Kidney epithelial cell (primary cell): ENCODE results near the gene CTRB1. TPM values are rescaled to one million over a fixed set of nuclear protein-coding genes. Genes with fewer than 3 reads are reported as not detected.

Experiments used
- DNase-seq: peaks from one replicate; pipeline ENCODE4 v3.0.0-alpha.2; 2010; ENCODE audit warnings: low read depth
- H3K27me3 ChIP-seq: 2 replicates; pipeline ENCODE4 v1.6.0; 2011; ENCODE audit warnings: low read length; ENCODE audit not compliant: control insufficient read depth, insufficient read depth
- H3K36me3 ChIP-seq: 2 replicates; pipeline ENCODE4 v1.5.1; 2011; ENCODE audit warnings: low read length; ENCODE audit not compliant: control insufficient read depth, insufficient read depth
- H3K4me3 ChIP-seq: 2 replicates; pipeline ENCODE4 v1.5.1; 2011; ENCODE audit warnings: low read depth, mild to moderate bottlenecking, control low read depth, low read length
- CTCF ChIP-seq: IDR thresholded peaks from 2 replicates; pipeline ENCODE4 v1.5.1; 2011; ENCODE audit warnings: mild to moderate bottlenecking, moderate library complexity, low read length, control low read depth, inconsistent platforms; ENCODE audit not compliant: insufficient read depth, poor library complexity, severe bottlenecking
- total RNA-seq: library from RNA; depleted of rRNA; stranded (reverse); fragments of >200 nt; gene quantifications from 2 replicates; pipeline ENCODE4 v1.2.3, GENCODE V29; 2015

Gene CTRB1
- total RNA-seq, 1 donor from 2014 or later = not detected

DNA sequence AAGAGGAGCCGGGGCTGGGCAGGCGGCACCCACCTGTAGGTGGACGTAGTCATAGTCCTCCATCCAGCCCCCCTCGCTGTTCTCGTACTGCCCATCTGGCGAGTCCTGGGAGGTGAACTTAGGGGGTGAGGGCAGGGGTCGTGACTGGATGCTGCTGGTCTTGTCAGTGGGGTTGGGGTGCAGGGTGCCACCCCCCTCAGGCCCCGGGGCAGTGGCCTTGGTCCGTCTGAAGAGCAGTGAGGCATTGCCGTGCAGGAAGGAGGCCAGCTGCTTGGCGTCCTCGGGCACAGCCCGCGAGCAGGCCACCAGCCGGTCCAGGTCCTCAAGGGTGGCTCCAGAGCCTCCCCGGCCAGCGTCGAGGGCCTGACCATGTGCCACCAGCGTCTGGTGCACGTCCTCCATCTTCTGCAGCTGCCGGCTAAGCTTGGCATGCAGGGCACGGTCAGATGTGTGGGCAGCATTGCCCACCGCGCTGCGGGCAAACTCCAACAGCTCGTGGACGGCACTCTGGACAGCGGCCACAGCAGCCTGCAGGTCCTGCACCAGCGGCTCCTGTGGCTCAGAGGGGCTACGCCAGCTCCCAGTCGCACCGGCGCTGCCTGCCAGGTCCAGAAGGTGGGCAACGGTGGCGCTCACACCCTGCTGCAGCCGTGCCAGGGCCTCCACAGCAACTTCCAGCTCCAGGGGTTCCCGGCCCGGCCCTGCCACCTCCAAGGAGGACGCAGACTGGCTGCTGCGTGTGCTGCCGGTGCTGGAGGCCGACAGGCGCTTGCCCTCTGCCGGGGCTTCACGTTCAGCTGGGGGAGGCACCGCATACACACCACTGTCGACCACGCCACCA lies 16.3 kb downstream of the CTRB1 start:
- H3K4me3 ChIP-seq = no peak overlapping the region
- DNase-seq = no peak
- peaks cover 10% of the 10 kb centered on the region for H3K36me3 ChIP-seq
- TF ChIP-seq CTCF = no peak
- no peaks in the 10 kb centered on the region for H3K27me3 ChIP-seq

DNA sequence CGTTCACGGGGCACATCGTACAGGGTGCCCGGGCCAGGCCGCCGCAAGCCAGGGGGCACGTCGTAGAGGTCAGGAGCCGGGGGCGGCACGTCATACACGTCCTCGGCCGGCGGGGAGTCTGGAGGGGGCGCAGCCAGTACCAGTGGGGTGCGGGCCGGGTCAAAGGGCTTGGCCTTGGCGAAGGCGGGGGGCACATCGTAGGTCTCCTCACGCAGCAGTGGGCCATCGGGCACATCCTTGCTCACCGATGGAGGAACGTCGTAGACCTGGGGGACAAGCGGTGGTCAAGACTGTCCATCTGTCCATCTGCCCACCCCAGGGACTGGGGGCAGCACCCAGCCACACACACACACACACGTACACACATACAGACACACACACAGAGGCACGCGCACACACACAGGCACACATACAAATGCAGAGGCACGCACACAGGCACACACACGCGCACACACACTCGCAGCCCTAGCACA lies 17.0 kb downstream of the CTRB1 start:
- no peak for TF ChIP-seq CTCF
- no peak for DNase-seq
- H3K36me3 ChIP-seq = peaks cover 9% of the 10 kb centered on the region
- H3K4me3 ChIP-seq = no peak overlapping the region
- no peaks in the 10 kb centered on the region for H3K27me3 ChIP-seq

DNA sequence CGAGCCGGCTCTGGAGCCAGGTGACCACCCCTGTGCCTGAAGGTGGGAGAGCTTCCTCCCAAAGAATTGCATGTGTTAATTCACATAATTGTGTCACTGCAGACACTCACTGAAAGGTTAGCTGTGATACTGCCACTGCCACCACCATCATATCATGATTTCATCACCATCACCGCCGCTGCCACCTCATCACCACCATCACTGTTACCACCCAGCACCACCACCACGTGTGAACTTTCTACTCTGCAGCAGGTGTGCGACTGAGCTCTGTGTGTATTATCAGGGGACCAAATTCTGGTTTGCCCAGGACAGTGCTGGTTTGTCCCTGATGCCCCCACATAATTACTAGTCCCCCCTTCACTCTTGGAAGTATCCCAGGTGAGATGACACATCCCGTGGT lies 17.4 kb downstream of the CTRB1 start:
- TF ChIP-seq CTCF = no peak
- Histone ChIP-seq H3K4me3 (no peak overlapping the region), H3K27me3 (no peaks in the 10 kb centered on the region), H3K36me3 (peaks cover 9% of the 10 kb centered on the region)
- DNase-seq = no peak

DNA sequence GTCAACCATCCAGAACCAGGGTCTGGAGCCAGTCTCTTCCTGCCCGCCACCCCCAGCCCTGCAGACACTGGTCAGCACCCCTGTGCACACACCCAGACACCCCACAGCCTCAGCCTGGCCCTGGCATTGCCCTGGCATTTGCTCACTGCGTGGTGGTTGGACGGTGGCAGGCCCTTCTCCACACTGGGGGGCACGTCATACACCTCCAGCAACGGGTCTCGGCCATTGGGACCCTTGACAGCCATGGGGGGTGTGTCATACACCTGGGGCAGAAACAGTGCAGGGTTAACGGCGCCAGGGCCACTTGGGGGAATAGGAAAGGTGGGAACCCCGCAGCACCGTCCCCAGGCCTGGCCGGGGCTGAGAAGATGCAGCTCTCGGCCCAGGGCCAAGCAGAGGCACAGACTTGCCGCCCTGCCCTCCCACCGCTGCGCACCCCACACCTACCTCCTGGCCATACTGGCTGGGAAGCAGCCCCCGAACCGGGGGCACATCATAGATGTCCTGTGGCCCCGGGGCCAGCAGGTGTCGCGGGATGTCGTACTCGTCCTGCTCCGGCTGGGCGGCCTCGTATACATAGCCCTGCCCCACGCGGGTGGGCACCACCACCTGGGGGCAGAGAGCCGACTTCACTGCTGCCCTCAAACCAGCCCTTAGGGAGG lies 18.1 kb downstream of the CTRB1 start:
- no peaks in the 10 kb centered on the region for H3K27me3 ChIP-seq
- H3K36me3 ChIP-seq = peaks cover 9% of the 10 kb centered on the region
- TF ChIP-seq CTCF = no peak
- DNase-seq = no peak
- no peak overlapping the region for H3K4me3 ChIP-seq

DNA sequence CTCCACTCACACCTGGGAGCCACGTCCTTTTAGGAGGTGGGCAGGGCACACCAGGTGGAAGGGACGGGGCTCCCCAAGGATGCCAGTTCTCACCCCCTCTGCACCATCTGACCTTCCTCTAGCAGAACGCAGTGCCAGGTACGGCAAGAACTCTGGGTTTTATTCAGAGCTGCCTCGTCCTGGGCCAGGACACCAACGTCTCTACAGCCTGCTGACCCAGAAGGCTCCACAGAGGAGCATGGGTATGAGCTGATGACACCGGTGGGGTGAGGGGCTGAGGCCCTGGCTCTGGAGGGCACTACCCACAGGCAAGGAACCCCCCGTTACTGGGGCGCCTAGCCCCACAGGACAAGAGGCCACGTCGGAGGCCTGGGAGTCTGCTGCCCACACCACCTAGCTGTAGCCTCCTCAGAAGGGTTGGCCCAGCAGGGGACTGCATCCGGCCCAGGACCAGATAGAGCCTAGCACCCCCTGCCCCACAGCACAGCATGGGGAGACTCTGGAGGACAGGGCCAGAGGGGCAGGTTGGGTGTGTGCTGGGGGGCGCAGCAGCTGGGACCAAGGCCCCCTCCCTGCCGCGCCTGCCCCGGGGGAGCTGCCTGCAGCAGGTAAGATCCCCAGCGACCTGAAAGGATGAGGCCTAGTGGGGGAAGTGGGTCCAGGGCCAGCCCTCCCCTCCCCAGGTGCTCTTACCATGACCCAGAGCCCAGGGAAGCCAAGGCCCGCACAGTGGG lies 18.8 kb downstream of the CTRB1 start:
- TF ChIP-seq CTCF = no peak
- Histone ChIP-seq H3K4me3 (no peak overlapping the region), H3K36me3 (peaks cover 9% of the 10 kb centered on the region), H3K27me3 (no peaks in the 10 kb centered on the region)
- DNase-seq = no peak
